Raji (cell line): ENCODE data around the gene KIRREL3.

Experiments used
- POLR2A ChIP-seq: IDR thresholded peaks from 2 replicates; pipeline ENCODE4 v1.6.1; 2011; ENCODE audit warnings: low read depth, low read length, control low read depth; ENCODE audit not compliant: insufficient read depth

Gene KIRREL3

DNA sequence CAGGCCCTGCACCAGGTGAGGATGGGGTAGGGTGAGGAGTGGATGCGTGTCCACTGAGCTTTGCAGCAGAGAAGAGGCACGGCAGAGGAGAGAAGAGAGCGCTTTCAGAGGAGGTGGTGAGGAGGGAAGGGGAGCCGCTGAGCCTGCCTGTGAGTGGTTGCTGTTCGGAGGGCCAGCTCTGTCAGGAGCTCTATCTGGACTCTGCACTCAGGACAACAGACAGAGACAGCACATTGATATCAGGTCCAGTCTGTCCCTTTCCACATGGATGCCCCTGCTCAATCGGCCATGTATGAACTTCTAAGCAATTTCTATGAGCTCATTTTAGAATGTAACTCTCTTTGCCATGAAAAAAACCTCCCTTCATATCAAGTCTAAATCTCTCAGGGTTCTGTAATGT, 158.6 kb downstream of the KIRREL3 start:
- no peak for TF ChIP-seq POLR2A

DNA sequence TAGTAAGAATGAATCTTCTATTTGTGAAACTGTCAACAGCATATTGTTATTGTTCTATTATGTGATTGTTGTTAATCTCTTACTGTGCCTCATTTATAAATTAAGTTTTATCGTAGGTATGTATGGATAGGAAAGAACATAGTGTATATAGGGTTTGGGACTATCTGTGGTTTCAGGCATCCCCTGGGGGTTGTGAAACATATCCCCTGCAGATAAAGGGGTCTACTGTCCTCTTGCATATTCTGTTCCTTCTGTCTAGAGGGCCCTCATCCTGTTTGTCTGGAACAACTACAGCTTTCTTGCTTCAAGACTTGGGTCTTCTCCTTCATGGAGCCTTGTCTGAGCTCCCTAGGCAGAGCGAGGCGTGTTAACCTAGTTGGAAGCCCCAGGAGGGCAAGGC, 159.6 kb downstream of the KIRREL3 start:
- TF ChIP-seq POLR2A = no peak

DNA sequence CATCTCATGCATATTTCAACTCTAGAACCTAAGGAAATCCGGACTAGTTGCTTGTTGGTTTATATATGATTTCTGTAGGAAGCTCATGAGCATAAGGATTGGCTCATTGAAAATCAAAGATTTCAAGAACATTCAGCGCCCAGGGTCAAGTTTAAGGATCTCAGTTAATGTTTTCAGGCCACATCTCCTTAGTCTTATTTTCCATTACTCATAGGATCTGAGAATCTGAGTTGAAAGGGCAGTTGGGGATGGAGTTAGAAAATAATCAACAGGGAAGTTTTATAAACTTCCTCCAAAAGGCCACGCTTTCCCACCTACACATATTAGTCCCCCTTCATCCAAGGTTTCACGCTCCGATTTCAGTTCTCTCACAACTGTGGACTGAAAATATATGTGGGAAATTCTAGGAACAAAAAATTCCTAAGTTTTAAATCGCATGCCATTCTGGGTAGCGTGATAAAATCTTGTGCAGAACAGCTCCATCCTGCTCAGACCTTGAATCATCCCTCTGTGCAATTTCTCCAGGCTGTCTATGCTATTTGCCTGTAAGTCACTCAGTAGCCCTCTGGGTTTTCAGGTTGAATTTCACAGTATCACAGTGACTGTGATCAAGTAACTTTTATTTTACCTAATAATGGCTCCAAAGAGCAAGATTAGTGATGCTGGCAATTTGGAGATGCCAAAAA, 160.2 kb downstream of the KIRREL3 start:
- no peak for TF ChIP-seq POLR2A

DNA sequence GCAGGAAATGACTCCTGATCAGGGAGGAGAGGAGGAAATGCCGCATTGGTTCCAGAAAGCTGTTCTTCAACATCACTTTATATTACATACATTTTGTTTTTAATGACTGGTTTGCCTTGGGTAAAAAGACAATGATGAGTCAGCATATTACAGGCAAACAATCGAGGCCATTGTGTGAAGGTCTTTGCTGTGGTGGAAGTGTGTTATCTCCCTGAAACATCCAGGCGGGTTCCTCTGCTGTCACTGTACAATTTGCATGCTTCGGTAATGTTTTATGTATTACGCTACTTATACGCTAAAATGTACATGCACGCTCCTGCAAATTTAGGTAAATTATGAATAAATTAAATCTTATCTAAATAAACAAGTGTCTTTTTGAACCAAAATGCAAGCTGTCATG, 161.1 kb downstream of the KIRREL3 start:
- no peak for TF ChIP-seq POLR2A

DNA sequence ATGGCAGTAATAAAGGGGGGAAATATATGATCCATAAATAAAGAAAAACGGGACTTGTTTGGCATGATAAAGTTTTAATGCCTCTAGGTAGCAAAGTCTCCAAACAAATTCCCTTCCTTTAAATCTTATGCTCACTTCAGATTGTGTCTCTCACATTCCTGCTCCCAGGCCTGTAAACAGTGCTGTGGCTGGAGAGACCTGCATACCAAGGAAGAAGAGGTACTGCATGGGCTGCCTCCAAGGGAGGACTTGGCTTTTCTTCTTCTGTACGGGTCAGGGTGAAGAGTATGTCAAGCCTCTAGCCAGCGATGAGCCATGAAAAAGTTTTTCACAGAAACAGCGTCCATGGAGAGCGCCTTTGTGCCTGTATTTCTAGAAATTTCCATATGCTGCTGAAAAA, 161.8 kb downstream of the KIRREL3 start:
- no peak for TF ChIP-seq POLR2A

DNA sequence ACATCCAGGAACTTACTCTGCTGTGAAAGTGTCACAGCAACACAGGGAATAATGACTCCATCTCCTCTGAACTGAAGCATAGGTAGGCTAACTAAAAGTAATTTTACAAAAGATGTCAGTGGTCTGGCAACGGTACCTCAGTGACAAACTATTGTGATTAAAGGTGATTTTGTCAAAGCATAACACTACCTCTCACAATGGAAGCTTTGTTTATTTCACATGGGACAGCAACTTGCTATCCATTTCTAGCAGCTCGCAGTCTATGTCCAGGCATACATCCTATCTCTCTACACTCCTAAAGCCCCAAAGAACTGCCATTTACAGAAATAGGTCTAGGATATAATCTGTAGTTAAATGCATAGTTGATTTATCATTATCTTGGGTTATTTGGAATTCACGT, 163.0 kb downstream of the KIRREL3 start:
- TF ChIP-seq POLR2A = no peak

DNA sequence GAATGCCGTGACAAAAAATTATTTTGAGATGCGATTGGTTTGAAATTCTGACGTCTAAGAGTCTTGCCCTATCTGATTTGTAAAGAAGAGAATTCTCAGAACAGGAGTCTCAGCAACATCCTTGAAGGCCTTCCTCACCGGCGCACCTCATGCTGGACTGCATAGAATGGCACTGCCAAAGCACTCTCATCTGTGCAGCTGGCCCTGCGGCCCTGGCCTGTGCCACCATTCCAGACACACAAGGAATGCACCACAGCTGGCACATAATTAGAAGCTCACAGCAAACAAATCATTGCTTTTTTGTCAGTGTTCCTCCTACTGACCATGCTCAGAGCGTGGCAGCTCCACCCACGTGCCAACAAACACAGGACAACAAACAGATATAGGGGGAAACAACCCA, 166.0 kb downstream of the KIRREL3 start:
- no peak for TF ChIP-seq POLR2A

DNA sequence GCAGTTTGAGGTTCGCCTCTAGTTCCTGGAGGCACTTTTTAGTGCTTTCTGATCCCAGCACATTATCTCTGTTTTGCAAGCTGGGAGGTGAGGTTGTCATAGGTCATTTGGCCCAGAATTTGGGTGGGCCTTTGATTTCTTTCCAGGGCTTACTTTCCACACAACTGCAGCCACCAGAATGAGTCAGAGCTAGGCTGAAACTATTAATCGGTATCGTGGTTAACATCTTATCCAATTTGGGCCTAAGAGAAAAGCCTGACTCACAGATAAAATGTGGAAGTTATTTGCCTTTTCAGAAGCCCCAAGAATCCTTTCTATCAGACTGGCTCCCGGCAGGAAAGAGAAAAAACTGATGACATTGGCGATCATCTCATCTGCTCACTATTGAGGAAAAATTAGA, 166.4 kb downstream of the KIRREL3 start:
- no peak for TF ChIP-seq POLR2A

DNA sequence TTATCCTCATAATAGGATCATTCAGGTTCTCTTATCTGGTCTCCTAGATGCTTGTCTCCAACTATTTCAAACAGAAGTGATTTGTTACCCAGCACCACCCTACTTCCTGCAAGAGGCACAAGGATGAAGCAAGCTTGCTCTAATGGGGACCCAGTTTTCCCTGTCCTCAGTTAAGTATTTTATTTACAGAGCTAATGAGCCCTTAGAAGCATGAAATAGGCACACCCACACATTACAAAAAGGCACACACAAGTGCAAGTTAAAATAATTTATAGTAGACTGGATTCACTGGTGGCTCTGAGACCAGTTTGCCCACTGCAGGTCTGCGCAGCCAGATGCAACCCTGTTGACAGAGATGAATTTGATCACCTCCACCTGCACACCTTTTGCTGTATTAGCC, 167.5 kb downstream of the KIRREL3 start:
- no peak for TF ChIP-seq POLR2A

DNA sequence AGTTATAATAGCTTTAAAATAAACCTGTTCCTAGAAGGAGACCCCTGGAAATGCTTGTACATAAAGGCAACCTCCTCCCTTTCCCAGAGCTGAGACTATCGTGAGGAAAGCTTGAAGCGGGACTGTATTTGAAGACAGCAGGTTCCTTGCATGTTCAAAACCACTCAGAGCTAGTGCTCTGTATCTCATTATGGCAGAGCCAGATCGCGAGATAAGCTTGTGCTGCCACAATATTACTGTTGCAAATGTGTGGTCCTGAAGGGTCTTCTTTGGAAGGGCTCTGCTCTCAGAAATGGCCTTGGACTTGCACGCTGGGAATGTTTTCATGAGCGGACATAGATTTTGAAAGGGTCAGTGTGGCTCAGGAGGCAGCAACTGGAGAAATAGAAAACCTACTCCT, 168.2 kb downstream of the KIRREL3 start:
- no peak for TF ChIP-seq POLR2A

DNA sequence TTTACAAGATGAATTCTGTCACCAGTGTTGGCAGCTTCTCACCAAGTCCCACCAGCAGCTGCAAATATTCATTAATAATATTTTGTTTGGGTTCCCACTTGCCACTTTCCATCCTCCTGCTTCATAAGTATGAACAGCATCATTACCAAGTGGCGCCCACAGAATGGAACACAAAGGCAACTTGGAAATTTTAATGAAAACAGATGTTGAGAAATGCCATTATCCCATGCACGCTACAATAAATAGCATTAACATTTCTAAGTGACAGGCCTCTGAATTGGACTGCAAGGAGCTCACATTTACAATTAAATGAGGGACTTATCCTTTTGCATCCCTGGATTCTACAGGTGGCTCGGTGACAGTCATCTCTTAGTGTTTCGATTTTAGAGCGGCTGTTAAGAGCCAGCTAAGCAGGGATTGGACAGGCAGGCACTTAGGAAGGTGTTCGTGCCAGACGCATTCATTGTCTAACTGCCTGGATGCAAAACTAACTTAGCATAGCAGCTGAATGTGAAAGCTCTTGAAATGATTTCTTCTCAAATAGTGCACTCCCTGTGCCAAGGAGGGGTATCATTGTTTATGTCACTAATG, 170.3 kb downstream of the KIRREL3 start:
- no peak for TF ChIP-seq POLR2A

DNA sequence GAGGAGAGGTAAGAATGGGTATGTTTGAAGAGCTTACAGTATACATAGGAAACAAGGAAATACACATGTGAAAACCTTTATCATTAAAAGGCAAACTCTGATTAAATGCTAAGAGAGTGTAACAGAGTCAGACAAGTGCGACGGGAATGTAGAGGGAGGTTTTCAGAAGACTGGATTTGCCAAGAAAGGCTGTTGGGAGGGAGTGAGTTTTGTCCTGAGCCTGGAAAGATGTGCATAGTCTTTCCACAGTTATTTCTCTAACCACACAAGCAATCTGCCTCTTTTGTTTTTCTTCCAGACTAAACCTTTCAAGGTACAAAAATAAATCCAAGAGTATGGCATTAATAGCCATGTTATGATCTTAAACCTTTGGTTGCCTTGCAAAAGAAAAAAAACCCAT, 170.9 kb downstream of the KIRREL3 start:
- TF ChIP-seq POLR2A = no peak

DNA sequence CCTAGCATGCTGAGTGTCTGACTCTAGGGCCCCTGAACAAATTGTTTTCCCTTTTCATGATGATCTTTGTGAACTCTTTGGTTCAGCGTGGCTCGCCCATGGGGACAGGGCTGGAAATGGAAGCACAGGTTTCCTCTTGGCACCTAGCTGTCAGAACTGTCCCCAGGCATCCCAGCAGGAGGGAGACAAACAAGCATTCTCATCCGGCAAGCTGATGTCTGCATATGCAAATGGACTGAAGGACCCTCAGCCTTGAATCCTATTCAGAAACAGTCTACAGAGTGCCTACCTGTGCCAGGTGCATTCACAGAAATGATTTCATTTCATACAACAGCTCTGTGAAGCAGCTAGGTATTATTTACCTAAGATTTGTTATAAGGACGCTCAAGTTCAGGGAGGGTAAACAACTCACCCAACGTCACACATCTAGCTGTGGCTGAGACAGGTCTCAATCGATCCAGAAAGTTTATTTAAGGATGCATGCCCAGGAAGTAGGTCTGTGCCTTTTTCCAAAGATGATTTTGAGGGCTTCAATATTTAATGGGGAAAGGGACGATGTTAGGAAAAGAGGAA, 176.4 kb downstream of the KIRREL3 start:
- no peak for TF ChIP-seq POLR2A

DNA sequence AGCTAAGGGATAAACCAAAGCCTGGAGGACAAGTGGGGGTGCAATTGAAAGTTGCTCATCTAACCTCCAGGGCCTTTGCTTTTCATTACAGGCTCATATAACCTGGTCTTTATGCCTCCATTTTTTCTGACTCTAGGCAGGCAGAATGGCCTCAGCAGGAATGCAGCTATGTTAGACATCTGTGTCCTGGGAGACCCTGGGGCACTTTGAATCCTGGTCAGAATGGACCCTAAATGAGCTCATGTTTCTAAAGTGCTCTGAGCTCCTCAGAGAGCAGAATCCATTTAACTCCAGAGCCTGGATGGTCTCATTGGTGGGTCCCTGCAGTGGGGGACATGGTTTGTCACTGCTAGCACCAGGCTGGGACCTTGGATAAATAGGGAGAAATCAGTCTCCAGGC, 177.3 kb downstream of the KIRREL3 start:
- TF ChIP-seq POLR2A = no peak

DNA sequence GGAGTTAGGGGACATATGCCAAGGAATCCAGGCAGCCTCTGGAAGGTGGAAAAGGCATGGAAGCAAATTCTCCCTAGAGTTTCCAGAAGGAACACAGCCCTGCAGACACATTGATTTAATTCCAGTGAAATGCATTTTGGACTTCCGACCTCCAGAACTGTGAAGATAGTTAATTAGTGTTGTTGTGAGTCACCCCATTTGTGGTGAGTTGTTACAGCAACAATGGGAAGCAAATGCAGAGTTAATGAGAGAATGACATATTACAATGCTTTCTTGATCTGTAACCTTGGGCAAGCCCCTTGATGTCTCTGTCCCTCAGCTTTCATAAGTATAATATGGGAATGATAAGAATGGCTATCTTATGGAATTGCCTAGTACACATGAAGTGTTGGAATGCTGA, 178.7 kb downstream of the KIRREL3 start:
- TF ChIP-seq POLR2A = no peak

DNA sequence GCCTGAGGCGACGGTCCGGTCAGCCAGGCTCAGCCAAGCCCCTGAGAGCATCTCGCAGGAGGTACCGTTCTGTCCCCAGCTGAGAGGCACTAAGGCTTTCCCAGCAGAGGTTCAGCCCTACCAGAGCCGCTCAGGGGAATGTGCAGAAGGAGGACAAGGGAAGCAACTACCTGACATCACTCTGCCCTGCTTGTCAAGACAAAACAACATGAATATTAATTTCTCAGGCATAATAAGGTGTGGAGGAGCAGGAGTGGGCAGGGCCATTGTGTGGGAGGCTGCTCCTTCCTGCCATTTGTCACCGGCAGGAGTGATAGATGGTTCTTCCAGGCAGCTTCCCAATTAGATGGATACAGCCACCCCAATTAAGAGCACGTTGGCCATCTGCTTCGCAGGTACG, 181.4 kb downstream of the KIRREL3 start:
- TF ChIP-seq POLR2A = no peak

DNA sequence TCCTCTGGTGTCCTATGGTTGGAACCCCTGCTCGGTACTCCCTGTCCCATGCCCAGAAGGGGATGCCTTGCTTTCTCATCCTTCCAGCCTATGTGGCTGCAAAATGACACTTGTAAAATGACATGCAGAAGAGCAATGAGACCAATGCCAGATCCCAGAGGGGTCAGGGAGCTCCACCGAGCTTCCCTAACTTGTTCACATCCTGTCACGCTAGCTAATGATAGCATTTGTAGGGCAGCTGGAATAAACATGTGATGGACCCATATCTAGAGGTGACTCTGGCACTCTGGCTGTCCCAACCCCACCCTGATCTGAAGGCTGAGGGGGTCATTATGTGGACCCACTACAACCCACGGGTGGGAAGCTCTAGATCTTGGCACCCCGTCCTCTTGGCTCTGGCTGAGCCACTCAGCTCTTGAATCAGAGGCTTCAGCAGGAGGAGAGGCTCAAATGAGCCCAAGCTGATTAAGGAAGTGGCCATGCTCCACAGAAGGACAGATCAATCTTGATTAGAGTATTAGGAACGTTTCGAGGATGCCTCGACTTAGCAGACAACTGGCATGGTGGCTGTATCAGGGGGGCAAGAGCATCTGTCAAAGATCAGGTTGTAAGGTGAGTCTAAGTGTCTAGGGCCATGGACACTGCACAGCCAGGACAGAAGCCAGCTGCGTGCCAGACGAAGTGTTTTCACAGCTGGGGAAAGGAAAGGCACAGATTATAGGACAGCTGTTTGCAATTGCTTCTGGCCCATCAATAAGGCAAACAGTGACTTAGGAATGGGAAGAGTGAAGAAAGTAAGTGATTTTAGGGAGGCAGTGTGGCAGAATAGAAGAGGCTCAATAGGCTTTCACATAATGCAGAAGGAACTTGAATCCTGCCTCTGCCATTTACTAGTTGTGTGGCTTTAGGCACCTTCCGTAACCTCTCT, 182.8 kb downstream of the KIRREL3 start:
- no peak for TF ChIP-seq POLR2A
